Measurements from ENCODE around the gene SPA17.

DNA sequence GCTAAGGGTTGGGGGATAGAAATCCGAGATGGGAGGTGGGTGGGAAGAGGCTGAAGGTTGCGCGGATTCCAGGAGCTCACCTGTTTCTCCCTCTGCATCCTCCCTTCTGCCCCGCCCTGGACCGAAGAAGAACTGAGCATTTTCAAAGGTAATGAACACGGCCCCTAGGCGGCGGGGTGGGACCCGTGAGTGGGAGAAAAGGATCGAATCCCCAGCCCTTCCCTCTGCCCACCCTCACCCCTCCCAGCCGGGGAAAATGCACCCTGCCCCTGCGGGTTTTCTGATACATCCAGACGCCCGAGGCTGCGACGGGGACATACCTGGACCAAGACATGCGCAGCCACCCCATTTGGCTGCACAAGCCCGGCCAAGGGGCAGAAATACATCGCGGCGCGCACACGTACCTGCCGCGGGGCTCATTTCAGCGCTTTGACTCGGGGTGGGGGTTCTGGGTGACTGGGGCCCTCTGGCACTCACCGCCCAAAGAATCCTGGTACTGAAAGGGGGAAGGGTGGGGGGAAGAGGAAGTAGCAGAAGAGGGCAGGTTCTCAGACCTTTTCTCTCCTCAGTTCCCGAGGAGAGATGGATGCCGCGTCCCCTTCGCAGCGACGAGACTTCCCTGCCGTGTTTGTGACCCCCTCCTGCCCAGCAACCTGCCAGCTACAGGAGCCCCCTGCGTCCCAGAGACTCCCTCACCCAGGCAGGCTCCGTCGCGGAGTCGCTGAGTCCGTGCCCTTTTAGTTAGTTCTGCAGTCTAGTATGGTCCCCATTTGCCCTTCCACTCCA is 72.3 kb downstream of the SPA17 start:
- TF ChIP-seq, protein P1, sequence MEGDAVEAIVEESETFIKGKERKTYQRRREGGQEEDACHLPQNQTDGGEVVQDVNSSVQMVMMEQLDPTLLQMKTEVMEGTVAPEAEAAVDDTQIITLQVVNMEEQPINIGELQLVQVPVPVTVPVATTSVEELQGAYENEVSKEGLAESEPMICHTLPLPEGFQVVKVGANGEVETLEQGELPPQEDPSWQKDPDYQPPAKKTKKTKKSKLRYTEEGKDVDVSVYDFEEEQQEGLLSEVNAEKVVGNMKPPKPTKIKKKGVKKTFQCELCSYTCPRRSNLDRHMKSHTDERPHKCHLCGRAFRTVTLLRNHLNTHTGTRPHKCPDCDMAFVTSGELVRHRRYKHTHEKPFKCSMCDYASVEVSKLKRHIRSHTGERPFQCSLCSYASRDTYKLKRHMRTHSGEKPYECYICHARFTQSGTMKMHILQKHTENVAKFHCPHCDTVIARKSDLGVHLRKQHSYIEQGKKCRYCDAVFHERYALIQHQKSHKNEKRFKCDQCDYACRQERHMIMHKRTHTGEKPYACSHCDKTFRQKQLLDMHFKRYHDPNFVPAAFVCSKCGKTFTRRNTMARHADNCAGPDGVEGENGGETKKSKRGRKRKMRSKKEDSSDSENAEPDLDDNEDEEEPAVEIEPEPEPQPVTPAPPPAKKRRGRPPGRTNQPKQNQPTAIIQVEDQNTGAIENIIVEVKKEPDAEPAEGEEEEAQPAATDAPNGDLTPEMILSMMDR (IDR thresholded peaks at IDR 0.05), result no peak
- TF ChIP-seq POLR2A (IDR thresholded peaks at IDR 0.05) (no peak), POLR2AphosphoS5 (IDR thresholded peaks at IDR 0.05) (no peak)

Measured in sigmoid colon (tissue), 4 donors.